Measurements from ENCODE around the gene JCAD.

JCAD gene

DNA sequence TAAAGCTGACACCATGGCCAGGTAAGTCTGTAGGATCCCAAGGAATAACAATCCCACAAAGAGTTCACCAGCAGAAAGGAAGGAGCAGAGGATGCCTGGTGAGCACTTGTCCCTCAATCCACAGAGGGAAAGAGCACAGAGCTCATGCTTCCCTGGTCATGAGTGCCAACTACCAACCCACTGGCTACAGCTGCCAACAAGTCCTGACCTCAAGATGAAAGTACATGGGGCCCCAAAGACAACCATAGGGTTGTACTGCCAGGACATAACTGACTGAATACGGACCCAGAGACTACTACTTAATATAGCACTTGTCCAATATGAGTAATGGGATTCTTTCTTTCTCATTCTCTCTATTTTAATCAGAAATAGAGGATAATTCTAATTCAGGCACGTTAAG, 83.3 kb downstream of the JCAD start:
- DNase-seq: no peak
- H3K4me1 ChIP-seq: no peaks in the 10 kb centered on the region

DNA sequence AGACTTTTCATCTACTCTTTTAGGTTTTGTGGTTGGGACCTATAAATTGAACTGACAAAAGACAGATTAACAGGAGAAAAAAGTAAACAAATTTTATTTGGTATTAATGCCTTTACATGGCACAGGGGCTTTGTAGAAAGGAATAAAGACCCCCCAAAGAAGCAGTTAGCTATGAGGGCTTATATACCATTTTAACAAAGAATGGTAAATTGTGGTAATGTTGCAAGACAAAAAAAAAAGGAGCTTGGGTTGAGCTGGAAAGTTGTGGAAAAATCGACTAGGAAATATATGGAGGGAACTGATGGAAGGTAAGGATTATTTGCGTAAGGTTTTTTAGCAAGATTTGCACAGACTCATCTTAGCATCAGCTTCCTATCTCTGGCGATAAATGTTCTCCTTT, 84.6 kb downstream of the JCAD start:
- Histone ChIP-seq H3K4me1 (no peaks in the 10 kb centered on the region), H3K36me3 (no peaks in the 10 kb centered on the region), H3K4me3 (ENCODE audit: low read depth, low read length) (no peak overlapping the region), H3K9me3 (no peaks in the 10 kb centered on the region), H3K27me3 (no peaks in the 10 kb centered on the region)
- no peak for TF ChIP-seq CTCF (IDR thresholded peaks at IDR 0.05; ENCODE audit: low read depth, low read length)
- DNase-seq: no peak

More for the DNA sequence above, 83.3 kb downstream of the JCAD start:
- TF ChIP-seq CTCF (IDR thresholded peaks at IDR 0.05; ENCODE audit: low read depth, low read length): no peak
- Histone ChIP-seq H3K36me3 (no peaks in the 10 kb centered on the region), H3K9me3 (no peaks in the 10 kb centered on the region), H3K27me3 (no peaks in the 10 kb centered on the region), H3K4me3 (ENCODE audit: low read depth, low read length) (no peak overlapping the region)

DNA sequence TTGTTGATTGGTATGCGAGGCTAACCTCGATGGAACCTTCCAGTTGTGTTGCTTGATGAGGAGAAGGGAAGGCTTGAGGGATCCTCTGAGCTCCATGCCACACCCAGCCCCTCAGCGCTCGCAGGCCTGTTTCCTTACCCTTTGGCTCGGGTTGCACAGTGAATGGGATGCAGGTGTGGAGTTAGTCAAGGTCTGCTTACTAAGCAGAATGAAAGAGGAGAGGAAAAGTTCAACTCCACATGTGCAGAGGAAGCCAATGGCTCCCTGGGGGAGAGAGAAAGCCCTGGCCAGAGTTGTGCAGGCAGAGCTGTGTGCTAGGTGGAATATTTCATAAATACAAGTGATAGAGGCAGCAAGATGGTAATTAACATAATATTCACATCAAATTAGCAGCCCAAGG, 85.5 kb downstream of the JCAD start:
- H3K36me3 ChIP-seq: no peaks in the 10 kb centered on the region
- TF ChIP-seq CTCF (IDR thresholded peaks at IDR 0.05; ENCODE audit: low read depth, low read length): no peak
- no peaks in the 10 kb centered on the region for H3K4me1 ChIP-seq
- no peaks in the 10 kb centered on the region for H3K27me3 ChIP-seq
- no peak overlapping the region for H3K4me3 ChIP-seq (ENCODE audit: low read depth, low read length)
- no peaks in the 10 kb centered on the region for H3K9me3 ChIP-seq
- DNase-seq: no peak

GRCh38 chr10:29970576-29970975, 88.8 kb downstream of the JCAD start:
- no peaks in the 10 kb centered on the region for H3K9me3 ChIP-seq
- TF ChIP-seq CTCF (IDR thresholded peaks at IDR 0.05; ENCODE audit: low read depth, low read length): no peak
- H3K4me1 ChIP-seq: no peaks in the 10 kb centered on the region
- DNase-seq: no peak
- no peaks in the 10 kb centered on the region for H3K36me3 ChIP-seq
- H3K27me3 ChIP-seq: no peaks in the 10 kb centered on the region
- H3K4me3 ChIP-seq (ENCODE audit: low read depth, low read length): no peak overlapping the region

DNA sequence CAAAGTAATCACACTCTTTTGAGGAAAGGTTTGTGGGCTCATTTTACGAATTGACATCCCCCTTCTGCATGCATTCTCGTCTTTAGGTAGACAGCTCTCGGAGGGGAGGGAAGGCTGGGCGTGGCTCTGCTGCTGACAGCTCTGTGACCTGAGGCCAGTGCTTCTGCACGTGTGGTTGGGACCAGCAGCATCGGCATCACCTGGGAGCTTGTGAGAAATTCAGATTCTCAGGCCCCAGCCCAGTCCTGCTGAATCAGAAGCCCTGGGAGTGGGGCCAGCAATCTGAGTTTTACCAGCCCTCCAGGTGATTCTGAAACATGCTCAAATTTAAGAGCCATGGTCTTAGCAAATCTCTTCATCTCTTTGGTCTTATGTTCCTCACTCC, 89.4 kb downstream of the JCAD start:
- Histone ChIP-seq H3K27me3 (no peaks in the 10 kb centered on the region), H3K4me1 (no peaks in the 10 kb centered on the region), H3K4me3 (ENCODE audit: low read depth, low read length) (no peak overlapping the region), H3K36me3 (no peaks in the 10 kb centered on the region), H3K9me3 (no peaks in the 10 kb centered on the region)
- DNase-seq: no peak
- TF ChIP-seq CTCF (IDR thresholded peaks at IDR 0.05; ENCODE audit: low read depth, low read length): no peak

- no peaks in the 10 kb centered on the region for H3K36me3 ChIP-seq
- no peaks in the 10 kb centered on the region for H3K9me3 ChIP-seq
- TF ChIP-seq CTCF (IDR thresholded peaks at IDR 0.05; ENCODE audit: low read depth, low read length): no peak
- peak; percentile 28 for DNase-seq
- no peak overlapping the region for H3K4me3 ChIP-seq (ENCODE audit: low read depth, low read length)
- H3K27me3 ChIP-seq: no peaks in the 10 kb centered on the region
- no peaks in the 10 kb centered on the region for H3K4me1 ChIP-seq
Measured at GRCh38 chr10:29969255-29970011, 90.0 kb downstream of the JCAD start.

All from BE2C (cell line).